A549 (cell line): ENCODE results near the gene PDCL2.

ENCODE experiments used
- CBX8 ChIP-seq: fragments of 200-600 bp; sonication (generic); IDR thresholded peaks from 2 replicates; pipeline ENCODE4 v1.6.1; 2016
- CTCF ChIP-seq: fragments of >200 bp; sonication (Bioruptor Twin); formaldehyde crosslinking; IDR thresholded peaks from 3 replicates; pipeline ENCODE4 v1.5.1; 2016
- ELK1 ChIP-seq: fragments of 150-350 bp; IDR thresholded peaks from 2 replicates; pipeline ENCODE4 v1.6.1; 2014; ENCODE audit warnings: low read depth, mild to moderate bottlenecking, low read length
- EP300 ChIP-seq, 2 experiments: fragments of >200 bp; sonication (Bioruptor Twin); formaldehyde crosslinking; IDR thresholded peaks; 2 replicates in 1 of 2; 3 replicates in 1 of 2; pipeline ENCODE4 v1.6.1; 2016 to 2017
- ESRRA ChIP-seq: fragments of 150-350 bp; IDR thresholded peaks from 2 replicates; pipeline ENCODE4 v1.6.1; 2014; ENCODE audit warnings: mild to moderate bottlenecking, low read length, borderline replicate concordance
- MAX ChIP-seq: IDR thresholded peaks from 2 replicates; pipeline ENCODE4 v1.6.1; 2012
- MAZ ChIP-seq: fragments of 150-350 bp; IDR thresholded peaks from 2 replicates; pipeline ENCODE4 v1.6.1; 2014; ENCODE audit warnings: antibody characterized with exemption, low read depth, low read length, borderline replicate concordance
- POLR2A ChIP-seq: IDR thresholded peaks from 2 replicates; pipeline ENCODE4 v1.6.1; 2012; ENCODE audit warnings: mild to moderate bottlenecking, low read length
- RAD21 ChIP-seq, 2 experiments: fragments of >200 bp in 1 of 2; sonication (Bioruptor Twin) in 1 of 2; formaldehyde crosslinking in 1 of 2; IDR thresholded peaks in 1 of 2; conservative IDR thresholded peaks in 1 of 2; 2 replicates in 1 of 2; 3 replicates in 1 of 2; pipeline ENCODE4 v1.6.1; 2012 to 2018; ENCODE audit warnings: inconsistent platforms in 1 of 2
- RNF2 ChIP-seq: fragments of 200-600 bp; sonication (generic); IDR thresholded peaks from 2 replicates; pipeline ENCODE4 v1.6.1; 2016; ENCODE audit warnings: low read depth, mild to moderate bottlenecking, antibody characterized with exemption, moderate library complexity, borderline replicate concordance
- TF ChIP-seq, protein P1 (sequence below): IDR thresholded peaks from 2 replicates; pipeline ENCODE4 v1.6.1; 2012; ENCODE audit warnings: low read depth, borderline replicate concordance

GRCh38 chr4:55600640-55601039, 8.6 kb upstream of the PDCL2 start:
- TF ChIP-seq CTCF, result no peak
- TF ChIP-seq EP300 (IDR thresholded peaks at IDR 0.05), result no peak
- TF ChIP-seq, protein P1, sequence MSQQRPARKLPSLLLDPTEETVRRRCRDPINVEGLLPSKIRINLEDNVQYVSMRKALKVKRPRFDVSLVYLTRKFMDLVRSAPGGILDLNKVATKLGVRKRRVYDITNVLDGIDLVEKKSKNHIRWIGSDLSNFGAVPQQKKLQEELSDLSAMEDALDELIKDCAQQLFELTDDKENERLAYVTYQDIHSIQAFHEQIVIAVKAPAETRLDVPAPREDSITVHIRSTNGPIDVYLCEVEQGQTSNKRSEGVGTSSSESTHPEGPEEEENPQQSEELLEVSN, result no peak
- TF ChIP-seq RAD21 (conservative IDR thresholded peaks at IDR 0.05 in 1 of 2, IDR thresholded peaks at IDR 0.05 in 1 of 2), result no peak
- TF ChIP-seq ESRRA, result no peak
- no peak for TF ChIP-seq POLR2A
- TF ChIP-seq MAZ, result no peak
- no peak for TF ChIP-seq ELK1
- TF ChIP-seq RNF2, result no peak
- TF ChIP-seq MAX, result no peak
- TF ChIP-seq CBX8, result no peak
